ENCODE measurements around the gene GLMP.
"Not testable (repeated sequence)": the region's sequence is repeated elsewhere in the genome, so short reads cannot be mapped to it uniquely, and the experiment has no call there.

DNA sequence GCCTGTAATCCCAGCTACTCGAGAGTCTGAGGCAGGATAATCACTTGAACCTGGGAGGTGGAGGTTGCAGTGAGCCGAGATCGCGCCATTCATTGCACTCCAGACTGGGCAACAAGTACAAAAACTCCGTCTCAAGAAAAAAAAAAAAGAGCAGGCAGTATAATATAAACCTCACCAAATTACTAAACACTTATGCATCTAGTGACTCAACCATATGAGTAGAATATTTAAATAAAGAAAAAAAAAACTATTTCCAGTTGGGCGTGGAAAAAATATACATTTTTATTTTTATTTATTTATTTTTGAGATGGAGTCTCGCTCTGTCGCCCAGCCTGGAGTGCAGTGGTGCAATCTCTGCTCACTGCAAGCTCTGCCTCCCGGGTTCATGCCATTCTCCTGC is 27.7 kb upstream of the GLMP start:
- TF ChIP-seq, protein P1, sequence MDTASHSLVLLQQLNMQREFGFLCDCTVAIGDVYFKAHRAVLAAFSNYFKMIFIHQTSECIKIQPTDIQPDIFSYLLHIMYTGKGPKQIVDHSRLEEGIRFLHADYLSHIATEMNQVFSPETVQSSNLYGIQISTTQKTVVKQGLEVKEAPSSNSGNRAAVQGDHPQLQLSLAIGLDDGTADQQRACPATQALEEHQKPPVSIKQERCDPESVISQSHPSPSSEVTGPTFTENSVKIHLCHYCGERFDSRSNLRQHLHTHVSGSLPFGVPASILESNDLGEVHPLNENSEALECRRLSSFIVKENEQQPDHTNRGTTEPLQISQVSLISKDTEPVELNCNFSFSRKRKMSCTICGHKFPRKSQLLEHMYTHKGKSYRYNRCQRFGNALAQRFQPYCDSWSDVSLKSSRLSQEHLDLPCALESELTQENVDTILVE (CRISPR knock-in tag; IDR thresholded peaks at IDR 0.05) = not testable (repeated sequence)
- not testable (repeated sequence) for TF ChIP-seq AHR (CRISPR knock-in tag; IDR thresholded peaks at IDR 0.05); FOXA1 (IDR thresholded peaks at IDR 0.05); FOXA1 (CRISPR knock-in tag; IDR thresholded peaks at IDR 0.05)
- TF ChIP-seq, protein P2, sequence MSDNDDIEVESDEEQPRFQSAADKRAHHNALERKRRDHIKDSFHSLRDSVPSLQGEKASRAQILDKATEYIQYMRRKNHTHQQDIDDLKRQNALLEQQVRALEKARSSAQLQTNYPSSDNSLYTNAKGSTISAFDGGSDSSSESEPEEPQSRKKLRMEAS (IDR thresholded peaks at IDR 0.05) = not testable (repeated sequence)
- TF ChIP-seq, protein P3, sequence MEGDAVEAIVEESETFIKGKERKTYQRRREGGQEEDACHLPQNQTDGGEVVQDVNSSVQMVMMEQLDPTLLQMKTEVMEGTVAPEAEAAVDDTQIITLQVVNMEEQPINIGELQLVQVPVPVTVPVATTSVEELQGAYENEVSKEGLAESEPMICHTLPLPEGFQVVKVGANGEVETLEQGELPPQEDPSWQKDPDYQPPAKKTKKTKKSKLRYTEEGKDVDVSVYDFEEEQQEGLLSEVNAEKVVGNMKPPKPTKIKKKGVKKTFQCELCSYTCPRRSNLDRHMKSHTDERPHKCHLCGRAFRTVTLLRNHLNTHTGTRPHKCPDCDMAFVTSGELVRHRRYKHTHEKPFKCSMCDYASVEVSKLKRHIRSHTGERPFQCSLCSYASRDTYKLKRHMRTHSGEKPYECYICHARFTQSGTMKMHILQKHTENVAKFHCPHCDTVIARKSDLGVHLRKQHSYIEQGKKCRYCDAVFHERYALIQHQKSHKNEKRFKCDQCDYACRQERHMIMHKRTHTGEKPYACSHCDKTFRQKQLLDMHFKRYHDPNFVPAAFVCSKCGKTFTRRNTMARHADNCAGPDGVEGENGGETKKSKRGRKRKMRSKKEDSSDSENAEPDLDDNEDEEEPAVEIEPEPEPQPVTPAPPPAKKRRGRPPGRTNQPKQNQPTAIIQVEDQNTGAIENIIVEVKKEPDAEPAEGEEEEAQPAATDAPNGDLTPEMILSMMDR (CRISPR knock-in tag; IDR thresholded peaks at IDR 0.05) = not testable (repeated sequence)
- TF ChIP-seq, protein P4, sequence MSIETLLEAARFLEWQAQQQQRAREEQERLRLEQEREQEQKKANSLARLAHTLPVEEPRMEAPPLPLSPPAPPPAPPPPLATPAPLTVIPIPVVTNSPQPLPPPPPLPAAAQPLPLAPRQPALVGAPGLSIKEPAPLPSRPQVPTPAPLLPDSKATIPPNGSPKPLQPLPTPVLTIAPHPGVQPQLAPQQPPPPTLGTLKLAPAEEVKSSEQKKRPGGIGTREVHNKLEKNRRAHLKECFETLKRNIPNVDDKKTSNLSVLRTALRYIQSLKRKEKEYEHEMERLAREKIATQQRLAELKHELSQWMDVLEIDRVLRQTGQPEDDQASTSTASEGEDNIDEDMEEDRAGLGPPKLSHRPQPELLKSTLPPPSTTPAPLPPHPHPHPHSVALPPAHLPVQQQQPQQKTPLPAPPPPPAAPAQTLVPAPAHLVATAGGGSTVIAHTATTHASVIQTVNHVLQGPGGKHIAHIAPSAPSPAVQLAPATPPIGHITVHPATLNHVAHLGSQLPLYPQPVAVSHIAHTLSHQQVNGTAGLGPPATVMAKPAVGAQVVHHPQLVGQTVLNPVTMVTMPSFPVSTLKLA (IDR thresholded peaks at IDR 0.05) = not testable (repeated sequence)
